ENCODE data around the gene ATP12A.

ATP12A gene

GRCh38 chr13:24740014-24740890 is 60.0 kb downstream of the ATP12A start:
- DNase-seq, result no peak

- DNase-seq, result no peak
Measured at GRCh38 chr13:24741016-24741662, 60.9 kb downstream of the ATP12A start.

- no peak for DNase-seq
Measured at GRCh38 chr13:24741791-24742190, 61.6 kb downstream of the ATP12A start.

- no peak for DNase-seq
Measured at GRCh38 chr13:24742294-24742693, 62.1 kb downstream of the ATP12A start.

GRCh38 chr13:24742977-24743376 is 62.8 kb downstream of the ATP12A start:
- DNase-seq, result no peak

- no peak for DNase-seq
Measured at GRCh38 chr13:24744247-24744646, 64.0 kb downstream of the ATP12A start.

GRCh38 chr13:24745516-24745860 is 65.3 kb downstream of the ATP12A start:
- no peak for DNase-seq

GRCh38 chr13:24745861-24746617 is 65.8 kb downstream of the ATP12A start:
- DNase-seq, result no peak

GRCh38 chr13:24746618-24747247 is 66.5 kb downstream of the ATP12A start:
- DNase-seq, result no peak

- no peak for DNase-seq
Measured at GRCh38 chr13:24747248-24748060, 67.2 kb downstream of the ATP12A start.

GRCh38 chr13:24748061-24748400 is 67.8 kb downstream of the ATP12A start:
- DNase-seq, result no peak

GRCh38 chr13:24759197-24759596 is 79.0 kb downstream of the ATP12A start:
- no peak for DNase-seq
